ENCODE data around the gene C6orf120. TPM values are rescaled to one million over a fixed set of nuclear protein-coding genes. Genes with fewer than 3 reads are reported as not detected.
A peak's percentile ranks its signal among the peaks of the same experiment; 100 is the strongest.

The C6orf120 gene
- total RNA-seq, 1 donor, result 57.1 TPM

GRCh38 chr6:169709293-169709692, 7.4 kb downstream of the C6orf120 start:
- no peak for TF ChIP-seq CTCF (IDR thresholded peaks at IDR 0.05; ENCODE audit: insufficient read depth, low read length)
- no peak for DNase-seq (ENCODE audit: low read depth)
- H3K4me3 ChIP-seq (ENCODE audit: low read depth, low read length), result no peak overlapping the region

- no peak for DNase-seq (ENCODE audit: low read depth)
- no peak overlapping the region for H3K4me3 ChIP-seq (ENCODE audit: low read depth, low read length)
- no peak for TF ChIP-seq CTCF (IDR thresholded peaks at IDR 0.05; ENCODE audit: insufficient read depth, low read length)
Measured at GRCh38 chr6:169710009-169710408, 8.1 kb downstream of the C6orf120 start.

GRCh38 chr6:169714178-169714577, 12.3 kb downstream of the C6orf120 start:
- no peak for DNase-seq (ENCODE audit: low read depth)
- no peak for TF ChIP-seq CTCF (IDR thresholded peaks at IDR 0.05; ENCODE audit: insufficient read depth, low read length)
- H3K4me3 ChIP-seq (ENCODE audit: low read depth, low read length), result no peak overlapping the region

GRCh38 chr6:169714595-169714994, 12.7 kb downstream of the C6orf120 start:
- DNase-seq (ENCODE audit: low read depth), result no peak
- no peak overlapping the region for H3K4me3 ChIP-seq (ENCODE audit: low read depth, low read length)
- no peak for TF ChIP-seq CTCF (IDR thresholded peaks at IDR 0.05; ENCODE audit: insufficient read depth, low read length)

- TF ChIP-seq CTCF (IDR thresholded peaks at IDR 0.05; ENCODE audit: insufficient read depth, low read length), result no peak
- DNase-seq (ENCODE audit: low read depth), result no peak
- H3K4me3 ChIP-seq (ENCODE audit: low read depth, low read length), result no peak overlapping the region
Measured at GRCh38 chr6:169719117-169719516, 17.2 kb downstream of the C6orf120 start.

- no peak for DNase-seq (ENCODE audit: low read depth)
- peak; percentile 14 for TF ChIP-seq CTCF (IDR thresholded peaks at IDR 0.05; ENCODE audit: insufficient read depth, low read length)
Measured at GRCh38 chr6:169720207-169720855, 18.4 kb downstream of the C6orf120 start.

More at GRCh38 chr6:169720207-169720855, 18.4 kb downstream of the C6orf120 start:
- H3K4me3 ChIP-seq (ENCODE audit: low read depth, low read length), result no peak overlapping the region
